Uterus (tissue), 2 donors: ENCODE data around the gene SMIM7.
"Not testable (repeated sequence)": the region's sequence is repeated elsewhere in the genome, so short reads cannot be mapped to it uniquely, and the experiment has no call there.

ENCODE experiments used
- CTCF ChIP-seq, 4 experiments: fragments of 200-600 bp in 2 of 4; fragments of 450-650 bp in 2 of 4; sonication (generic) in 2 of 4; IDR thresholded peaks; one replicate each; pipeline ENCODE4 v1.5.1; 2016 to 2019; ENCODE audit warnings: antibody characterized with exemption in 4 of 4, mild to moderate bottlenecking in 2 of 4, moderate library complexity in 1 of 4
- POLR2A ChIP-seq, 2 donors: fragments of 450-650 bp; IDR thresholded peaks; one replicate each; pipeline ENCODE4 v1.6.1; 2016; ENCODE audit warnings: antibody characterized with exemption in 2 of 2, mild to moderate bottlenecking in 1 of 2, moderate library complexity in 1 of 2

GRCh38 chr19:16668702-16669101 is 8.8 kb upstream of the SMIM7 start:
- TF ChIP-seq POLR2A, CTCF (IDR thresholded peaks at IDR 0.05): not testable (repeated sequence)
